Activated CD8-positive, alpha-beta T cell treated with anti-CD3 and anti-CD28 coated beads, Interleukin-2, amount 10 ng/mL, durations not matched to agents 7 days and 5 days (primary cell): Measurements from ENCODE around the gene ATP4A. TPM values are rescaled to one million over a fixed set of nuclear protein-coding genes. Genes with fewer than 3 reads are reported as not detected.
"Not testable (repeated sequence)": the region's sequence is repeated elsewhere in the genome, so short reads cannot be mapped to it uniquely, and the experiment has no call there.

Source experiments
- ATAC-seq: fragments of 150-1000 bp; cut with Tn5 transposase; one replicate; pipeline ENCODE4 v1.10.0; 2021; ENCODE audit warnings: moderate library complexity
- CTCF ChIA-PET: fragments of 350-600 bp; sonication (Branson Sonifier 250); formaldehyde crosslinking; loops from one replicate; lab custom pipeline; 2021; ENCODE audit warnings: antibody characterized with exemption; lab: Charles Lee
- POLR2A ChIA-PET: fragments of 350-600 bp; sonication (Branson Sonifier 250); formaldehyde crosslinking; loops from one replicate; lab custom pipeline; 2021; ENCODE audit warnings: antibody characterized with exemption; lab: Charles Lee
- DNase-seq: peaks from one replicate; pipeline ENCODE4 v3.0.0-alpha.2; 2020
- H3K27ac Mint-ChIP-seq: one replicate; pipeline ENCODE4 v1.8.0; 2021; ENCODE audit warnings: mild to moderate bottlenecking, mixed read lengths
- H3K27me3 Mint-ChIP-seq: one replicate; pipeline ENCODE4 v1.8.0; 2021; ENCODE audit warnings: low read depth, mixed read lengths
- H3K36me3 Mint-ChIP-seq: one replicate; pipeline ENCODE4 v1.8.0; 2021; ENCODE audit warnings: low read depth, mixed read lengths
- H3K4me1 Mint-ChIP-seq: one replicate; pipeline ENCODE4 v1.8.0; 2021; ENCODE audit warnings: low read depth, mixed read lengths
- H3K4me3 Mint-ChIP-seq: one replicate; pipeline ENCODE4 v1.8.0; 2021; ENCODE audit warnings: mild to moderate bottlenecking, mixed read lengths
- H3K9me3 Mint-ChIP-seq: one replicate; pipeline ENCODE4 v1.8.0; 2022; ENCODE audit warnings: mixed read lengths; ENCODE audit not compliant: insufficient read depth
- total RNA-seq, 2 experiments: library from RNA; stranded (reverse); gene quantifications; one replicate each; pipeline ENCODE4 v1.2.3, GENCODE V29; 2021

Gene ATP4A
- total RNA-seq, 2 experiments from 2014 or later = not detected

DNA sequence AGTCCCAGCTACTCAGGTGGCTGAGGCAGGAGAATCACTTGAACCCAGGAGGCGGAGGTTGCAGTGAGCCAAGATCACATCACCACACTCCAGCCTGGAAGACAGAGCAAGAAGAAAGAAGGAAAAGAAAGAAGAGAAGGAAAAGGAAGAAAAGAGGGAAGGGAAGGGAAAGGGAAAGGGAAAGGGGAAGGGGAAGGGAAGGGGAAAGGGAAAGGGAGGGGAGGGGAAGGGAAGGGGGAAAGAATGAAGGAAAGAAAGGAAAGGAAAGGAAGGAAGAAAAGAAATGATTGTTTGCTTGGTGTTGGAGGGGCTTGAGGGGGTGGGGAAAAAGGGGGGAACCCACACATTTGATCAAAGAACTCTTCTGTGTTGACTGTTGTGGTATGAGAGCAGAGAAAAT is 32.5 kb upstream of the ATP4A start:
- Mint-ChIP-seq H3K27me3 (peaks cover 13% of the 10 kb centered on the region), H3K36me3 (no peaks in the 10 kb centered on the region), H3K27ac (no peak overlapping the region), H3K9me3 (no peaks in the 10 kb centered on the region), H3K4me1 (peaks cover 9% of the 10 kb centered on the region), H3K4me3 (no peak overlapping the region)
- ATAC-seq (no peak), DNase-seq (no peak)
- POLR2A ChIA-PET = interaction anchor here (2.0 kb wide), 1 partner anchor 17 kb away, joined by 6 read pairs; the partner anchor contains the start of gene HAUS5
- CTCF ChIA-PET = no interaction called here

DNA sequence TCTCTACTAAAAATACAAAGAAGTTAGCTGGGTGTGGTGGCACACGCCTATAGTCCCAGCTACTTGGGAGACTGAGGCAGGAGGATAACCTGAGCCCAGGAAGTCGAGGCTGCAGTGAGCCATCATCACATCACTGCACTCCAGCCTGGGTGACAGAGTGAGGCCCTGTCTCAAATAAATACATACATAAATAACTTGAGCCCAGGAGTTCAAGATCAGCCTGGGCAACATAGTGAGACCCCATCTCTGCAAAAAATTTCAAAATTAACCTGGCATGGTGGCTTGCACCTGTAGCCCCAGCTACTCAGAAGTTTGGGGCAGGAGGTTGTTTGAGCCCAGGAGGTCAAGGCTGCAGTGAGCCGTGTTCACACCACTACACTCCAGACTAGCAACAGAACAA is 31.6 kb upstream of the ATP4A start:
- H3K36me3 Mint-ChIP-seq, H3K4me3 Mint-ChIP-seq, H3K9me3 Mint-ChIP-seq, DNase-seq, ATAC-seq, H3K27ac Mint-ChIP-seq, H3K4me1 Mint-ChIP-seq, H3K27me3 Mint-ChIP-seq, CTCF ChIA-PET: not testable (repeated sequence)
- POLR2A ChIA-PET = interaction anchor here (2.0 kb wide), 1 partner anchor 18 kb away, joined by 6 read pairs; the partner anchor contains the start of gene HAUS5

DNA sequence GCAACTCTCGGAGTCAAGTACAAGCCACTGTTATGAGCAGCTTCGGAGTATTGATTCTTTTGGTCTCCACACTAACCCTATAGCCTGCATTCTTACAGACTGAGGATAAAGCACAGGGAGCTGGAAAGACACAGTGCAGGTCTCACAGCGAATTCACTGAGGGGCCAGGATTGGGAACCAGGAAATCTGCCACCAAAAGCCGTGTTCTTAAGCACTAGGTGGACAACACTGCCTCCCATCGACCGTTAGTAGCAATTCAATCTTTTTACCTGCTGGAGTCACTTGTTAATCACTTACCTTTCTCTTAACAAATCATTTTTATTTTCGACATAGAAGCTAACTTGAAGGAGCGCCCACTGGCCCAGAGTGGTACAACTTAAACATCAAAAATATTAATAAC is 28.8 kb upstream of the ATP4A start:
- Mint-ChIP-seq H3K9me3 (no peaks in the 10 kb centered on the region), H3K4me1 (peaks cover 9% of the 10 kb centered on the region), H3K27ac (no peak overlapping the region), H3K27me3 (peaks cover 9% of the 10 kb centered on the region), H3K36me3 (no peaks in the 10 kb centered on the region), H3K4me3 (no peak overlapping the region)
- ATAC-seq (no peak), DNase-seq (peak; percentile 39)
- POLR2A ChIA-PET = interaction anchor here (0.6 to 1.0 kb wide), 2 partner anchors 12 to 21 kb away, joined by 3 to 4 read pairs; no protein-coding TSS in a partner anchor
- CTCF ChIA-PET = interaction anchor here (0.9 to 3.3 kb wide), 11 partner anchors 13 to 239 kb away, joined by 3 to 13 read pairs (median 4); partner anchors contain the start of gene COX6B1

DNA sequence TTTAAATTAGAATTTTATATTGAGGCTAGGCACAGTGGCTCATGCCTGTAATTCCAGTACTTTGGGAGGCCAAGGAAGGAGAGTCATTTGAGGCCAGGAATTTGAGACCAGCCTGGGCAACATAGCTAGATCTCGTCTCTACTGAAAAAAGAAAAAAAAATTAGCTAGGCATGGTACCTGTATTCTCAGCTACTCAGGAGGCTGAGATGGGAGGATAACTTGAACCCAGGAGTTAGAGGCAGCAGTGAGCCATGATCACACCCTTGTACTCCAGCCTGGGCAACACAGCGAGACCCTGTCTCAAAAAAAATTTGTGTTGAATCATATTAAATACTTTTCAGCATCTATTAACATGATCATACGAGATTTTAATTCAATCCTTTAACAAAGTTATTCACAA is 27.4 kb upstream of the ATP4A start:
- DNase-seq (no peak), ATAC-seq (no peak)
- Mint-ChIP-seq H3K4me3 (no peak overlapping the region), H3K9me3 (no peaks in the 10 kb centered on the region), H3K36me3 (no peaks in the 10 kb centered on the region), H3K27ac (no peak overlapping the region), H3K27me3 (peaks cover 9% of the 10 kb centered on the region), H3K4me1 (no peaks in the 10 kb centered on the region)
- CTCF ChIA-PET = interaction anchor here (1.5 to 3.3 kb wide), 3 partner anchors 43 to 82 kb away, joined by 7 to 13 read pairs (median 7); no protein-coding TSS in a partner anchor
- POLR2A ChIA-PET = no interaction called here

DNA sequence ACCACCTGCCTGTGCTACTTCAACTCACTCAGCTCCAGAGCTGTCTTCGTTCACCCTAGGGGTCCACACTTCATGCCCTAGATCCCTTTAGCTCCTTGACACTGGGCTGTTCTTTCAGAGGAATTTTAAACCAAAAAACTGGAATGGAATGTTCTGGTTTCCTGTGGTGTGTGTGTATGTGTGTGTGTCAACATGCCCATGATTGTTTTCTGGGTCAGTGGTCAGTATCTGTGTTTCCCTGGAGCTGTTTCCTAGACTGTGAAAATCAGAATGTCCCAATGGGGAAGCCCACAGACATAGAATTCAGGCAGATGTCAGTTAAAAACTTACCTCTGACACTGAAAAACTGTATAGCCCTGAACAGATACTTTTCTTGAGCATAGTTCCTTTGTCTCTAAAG is 23.9 kb upstream of the ATP4A start:
- H3K27ac Mint-ChIP-seq = no peak overlapping the region
- no peak overlapping the region for H3K4me3 Mint-ChIP-seq
- DNase-seq = no peak
- H3K27me3 Mint-ChIP-seq = peaks cover 14% of the 10 kb centered on the region
- no peak for ATAC-seq
- CTCF ChIA-PET = no interaction called here
- no peaks in the 10 kb centered on the region for H3K9me3 Mint-ChIP-seq
- H3K4me1 Mint-ChIP-seq = no peaks in the 10 kb centered on the region
- POLR2A ChIA-PET = no interaction called here
- H3K36me3 Mint-ChIP-seq = no peaks in the 10 kb centered on the region

DNA sequence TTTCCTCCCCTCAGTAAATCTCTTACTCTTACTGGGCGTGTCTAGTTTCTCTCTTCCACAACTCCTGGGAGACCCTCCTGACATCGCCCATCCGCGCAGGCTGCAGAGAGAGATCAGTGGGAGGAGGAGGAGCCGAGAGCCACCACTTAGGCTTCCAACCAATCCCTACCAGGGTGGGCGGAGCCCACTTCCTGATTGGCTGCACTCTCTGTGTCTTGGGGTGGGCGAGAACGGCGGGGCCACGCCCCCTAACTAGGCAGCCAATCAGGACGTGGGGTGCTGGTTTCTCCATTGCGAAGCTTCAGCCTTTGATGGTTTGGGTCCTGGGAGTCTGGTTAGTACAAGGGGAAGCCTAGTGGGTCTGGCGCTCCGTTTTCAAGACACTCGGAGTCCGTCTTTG is 22.4 kb upstream of the ATP4A start, which contains the start of gene PMIS2:
PMIS2 (plus strand) TSS at position 326 of the 400 bp plus-strand sequence. CDS start 87 bp downstream, outside the sequence.
- Mint-ChIP-seq H3K36me3 (no peaks in the 10 kb centered on the region), H3K27ac (no peak within 1 kb of the TSS), H3K4me3 (no peak within 1 kb of the TSS), H3K27me3 (peaks cover 14% of the 10 kb centered on the region), H3K4me1 (no peaks in the 10 kb centered on the region), H3K9me3 (no peaks in the 10 kb centered on the region)
- POLR2A ChIA-PET = no interaction called here
- CTCF ChIA-PET = no interaction called here
- no peak for ATAC-seq
- DNase-seq = no peak

DNA sequence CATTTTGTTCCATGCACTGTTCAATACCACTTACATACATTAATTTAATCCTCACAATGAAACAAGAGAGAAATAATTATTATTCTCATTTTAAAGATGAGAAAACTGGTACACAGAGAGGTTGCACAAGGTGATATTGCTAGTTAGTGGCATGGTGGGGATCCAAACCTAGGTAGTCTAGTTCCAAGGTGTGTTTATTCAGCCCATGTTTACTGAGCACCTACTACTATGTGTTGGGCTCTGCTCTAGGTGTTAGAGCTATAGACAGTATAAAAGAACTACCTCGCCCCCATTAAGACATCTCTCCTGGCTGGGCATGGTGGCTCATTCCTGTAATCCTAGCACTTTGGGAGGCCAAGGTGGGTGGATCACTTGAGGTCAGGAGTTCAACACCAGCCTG is 19.3 kb upstream of the ATP4A start:
- ATAC-seq (no peak), DNase-seq (no peak)
- CTCF ChIA-PET = no interaction called here
- Mint-ChIP-seq H3K4me1 (no peaks in the 10 kb centered on the region), H3K4me3 (no peak overlapping the region), H3K27ac (no peak overlapping the region), H3K27me3 (peaks cover 8% of the 10 kb centered on the region), H3K9me3 (no peaks in the 10 kb centered on the region), H3K36me3 (no peaks in the 10 kb centered on the region)
- POLR2A ChIA-PET = no interaction called here

DNA sequence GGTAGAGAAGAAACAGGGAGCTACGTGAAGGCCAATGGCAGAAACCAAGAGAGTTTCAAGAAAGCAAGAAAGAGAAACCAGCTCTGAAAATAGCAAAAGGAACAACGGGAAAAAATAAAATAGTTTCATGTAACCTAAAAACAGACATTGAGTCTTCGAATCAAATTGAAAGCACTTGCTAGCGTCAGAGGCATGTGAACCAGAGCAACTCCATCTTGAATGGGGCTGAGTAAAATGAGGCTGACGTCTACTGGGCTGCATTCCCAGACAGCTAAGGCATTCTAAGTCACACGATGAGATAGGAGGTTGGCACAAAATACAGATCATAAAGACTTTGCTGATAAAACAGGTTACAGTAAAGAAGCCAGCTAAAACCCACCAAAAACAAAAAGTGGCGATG is 15.2 kb upstream of the ATP4A start:
- no peak overlapping the region for H3K4me3 Mint-ChIP-seq
- no peak for ATAC-seq
- H3K27ac Mint-ChIP-seq = no peak overlapping the region
- peaks cover 5% of the 10 kb centered on the region for H3K36me3 Mint-ChIP-seq
- ChIA-PET CTCF (interaction anchor here (1.0 kb wide), 1 partner anchor 13 kb away, joined by 3 read pairs; no protein-coding TSS in a partner anchor), POLR2A (interaction anchor here (0.7 kb wide), 1 partner anchor 480 kb away, joined by 3 read pairs; no protein-coding TSS in a partner anchor)
- H3K9me3 Mint-ChIP-seq = peaks cover 14% of the 10 kb centered on the region
- DNase-seq = no peak
- peaks cover 2% of the 10 kb centered on the region for H3K27me3 Mint-ChIP-seq
- no peaks in the 10 kb centered on the region for H3K4me1 Mint-ChIP-seq

DNA sequence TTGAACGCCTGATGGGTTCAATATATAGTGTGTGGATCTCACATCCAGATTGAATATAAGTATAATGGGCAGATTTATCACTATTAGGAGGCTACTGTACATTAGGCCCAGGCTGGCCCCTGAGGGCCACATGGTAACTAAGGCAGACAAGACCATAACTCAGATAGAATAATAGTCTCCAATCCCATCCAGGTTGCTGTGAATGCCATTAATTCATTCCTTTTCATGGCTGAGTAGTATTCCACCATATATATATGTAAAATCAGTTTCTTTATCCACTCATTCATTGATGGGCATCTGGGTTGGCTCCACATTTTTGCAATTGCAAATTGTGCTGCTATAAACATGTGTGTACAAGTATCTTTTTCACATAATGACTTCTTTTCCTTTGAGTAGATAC is 14.5 kb upstream of the ATP4A start:
- Mint-ChIP-seq H3K9me3 (peaks cover 14% of the 10 kb centered on the region), H3K36me3 (peaks cover 5% of the 10 kb centered on the region), H3K4me3 (no peak overlapping the region), H3K27me3 (peaks cover 2% of the 10 kb centered on the region), H3K4me1 (no peaks in the 10 kb centered on the region), H3K27ac (no peak overlapping the region)
- CTCF ChIA-PET = no interaction called here
- POLR2A ChIA-PET = no interaction called here
- ATAC-seq = no peak
- DNase-seq = no peak

DNA sequence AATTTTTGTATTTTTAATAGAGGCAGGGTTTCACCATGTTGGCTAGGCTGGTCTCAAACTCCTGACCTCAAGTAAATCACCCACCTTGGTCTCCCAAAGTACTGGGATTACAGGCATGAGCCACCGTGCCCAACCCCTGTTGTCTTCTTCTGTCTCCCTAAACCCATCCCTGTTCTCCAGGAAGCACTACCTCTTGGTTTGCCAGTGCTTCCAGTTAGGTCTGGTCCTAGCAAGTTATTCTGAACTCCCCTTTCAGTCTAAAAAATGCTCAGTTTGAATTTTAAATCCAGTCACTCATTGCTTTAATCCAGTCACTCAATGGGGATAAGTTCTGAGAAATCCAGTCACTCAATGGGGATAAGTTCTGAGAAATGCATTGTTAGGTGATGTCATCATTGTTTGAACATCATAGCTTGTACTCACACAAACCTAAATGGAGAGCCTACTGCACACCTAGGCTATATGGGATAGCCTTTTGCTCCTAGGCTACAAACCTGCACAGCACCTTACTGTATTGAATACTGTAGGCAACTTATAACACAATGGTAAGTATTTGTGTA is 8.0 kb upstream of the ATP4A start:
- DNase-seq = no peak
- H3K4me1 Mint-ChIP-seq = peaks cover 2% of the 10 kb centered on the region
- POLR2A ChIA-PET = no interaction called here
- peaks cover 3% of the 10 kb centered on the region for H3K36me3 Mint-ChIP-seq
- no peak for ATAC-seq
- no peak overlapping the region for H3K4me3 Mint-ChIP-seq
- peaks cover 11% of the 10 kb centered on the region for H3K9me3 Mint-ChIP-seq
- H3K27me3 Mint-ChIP-seq = peaks cover 19% of the 10 kb centered on the region
- H3K27ac Mint-ChIP-seq = no peak overlapping the region
- CTCF ChIA-PET = no interaction called here

DNA sequence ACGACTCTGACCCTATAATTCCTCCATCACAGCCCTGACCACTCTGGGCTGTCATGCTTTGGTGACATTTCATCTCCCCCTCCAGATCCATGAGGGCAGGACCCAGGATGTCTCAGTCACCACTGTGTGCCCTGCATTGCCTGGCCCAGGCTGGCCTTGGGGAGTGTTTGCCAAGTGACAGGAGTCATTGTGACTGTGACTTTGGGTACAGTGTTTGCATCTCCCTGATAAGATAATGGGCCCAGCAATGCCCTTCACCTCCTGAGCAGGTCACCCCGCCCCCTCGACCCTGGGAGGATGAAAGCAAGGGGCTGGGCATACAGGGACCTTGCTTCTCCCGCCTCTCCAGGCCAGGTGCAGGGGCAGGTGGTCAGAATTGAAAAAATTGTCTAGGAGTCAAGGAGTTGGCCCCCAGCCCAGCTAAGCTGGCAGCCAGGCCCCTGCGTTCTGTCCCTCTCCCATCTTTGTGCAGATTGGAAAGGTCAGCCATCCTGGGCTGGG is 5.9 kb upstream of the ATP4A start:
- DNase-seq = no peak
- CTCF ChIA-PET = no interaction called here
- POLR2A ChIA-PET = no interaction called here
- Mint-ChIP-seq H3K4me1 (peaks cover 2% of the 10 kb centered on the region), H3K4me3 (no peak overlapping the region), H3K9me3 (no peaks in the 10 kb centered on the region), H3K36me3 (no peaks in the 10 kb centered on the region), H3K27ac (no peak overlapping the region), H3K27me3 (peaks cover 18% of the 10 kb centered on the region)
- no peak for ATAC-seq

DNA sequence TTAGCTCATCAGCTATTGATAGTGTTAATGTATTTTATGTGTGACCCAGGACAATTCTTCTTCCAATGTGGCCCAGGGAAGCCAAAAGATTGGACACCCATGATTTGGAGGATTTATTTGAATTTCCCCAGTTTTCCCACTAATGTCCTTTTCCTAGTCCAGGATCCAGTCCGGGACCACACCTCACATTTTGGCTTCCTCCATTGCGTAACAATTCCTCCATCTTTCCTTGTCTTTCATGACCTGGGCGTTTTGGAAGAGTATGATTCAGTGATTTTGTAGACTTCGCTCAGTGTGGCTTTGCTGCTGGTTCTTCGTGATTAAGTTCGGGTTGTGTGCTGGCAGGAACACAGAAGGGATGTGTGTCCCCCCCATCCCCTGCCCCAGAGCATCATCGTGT is 3.3 kb upstream of the ATP4A start:
- ChIA-PET CTCF (interaction anchor here (0.6 to 0.8 kb wide), 2 partner anchors 18 to 636 kb away, joined by 3 to 4 read pairs; no protein-coding TSS in a partner anchor), POLR2A (no interaction called here)
- H3K27ac Mint-ChIP-seq = no peak overlapping the region
- peaks cover 16% of the 10 kb centered on the region for H3K27me3 Mint-ChIP-seq
- peaks cover 2% of the 10 kb centered on the region for H3K4me1 Mint-ChIP-seq
- H3K36me3 Mint-ChIP-seq = no peaks in the 10 kb centered on the region
- ATAC-seq (no peak), DNase-seq (no peak)
- no peak overlapping the region for H3K4me3 Mint-ChIP-seq
- no peaks in the 10 kb centered on the region for H3K9me3 Mint-ChIP-seq
